Skin epidermis (tissue), 12 donors: Measurements from ENCODE around the gene ZFAND3.
A peak's percentile ranks its signal among the peaks of the same experiment; 100 is the strongest.

Experiments used
- H3K27ac ChIP-seq, 21 experiments: fragments of 200-600 bp; sonication (generic) in 11 of 21; one replicate each; pipeline ENCODE4 v1.5.0; 2020; ENCODE audit warnings: mild to moderate bottlenecking in 3 of 21, inconsistent platforms in 2 of 21, moderate library complexity in 2 of 21
- H3K4me3 ChIP-seq, 7 experiments: fragments of 200-600 bp; sonication (generic) in 2 of 7; one replicate each; pipeline ENCODE4 v1.5.0; 2020; ENCODE audit warnings: inconsistent platforms in 2 of 7, mild to moderate bottlenecking in 2 of 7, moderate library complexity in 1 of 7

Gene ZFAND3

DNA sequence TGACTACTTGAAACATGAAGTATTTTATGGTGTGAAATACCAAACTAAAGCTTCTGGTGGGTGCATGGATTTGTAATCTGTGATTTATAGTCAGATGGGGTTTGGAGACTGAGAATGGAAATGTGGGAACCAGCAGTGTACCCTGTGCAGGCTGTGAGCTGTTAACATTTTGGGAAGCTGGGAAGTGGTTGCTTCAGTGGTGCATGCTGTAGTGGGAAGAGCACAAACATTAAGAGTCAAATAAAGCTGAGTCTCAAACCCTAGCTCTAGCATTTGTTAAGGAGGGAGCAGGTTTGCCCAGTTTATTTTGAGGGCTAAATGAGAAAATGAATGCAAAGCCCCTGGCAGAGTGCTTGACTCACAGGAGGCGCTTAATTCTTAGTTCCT is 235.7 kb downstream of the ZFAND3 start:
- no peak overlapping the region for H3K4me3 ChIP-seq
- H3K27ac ChIP-seq, result no peak overlapping the region

DNA sequence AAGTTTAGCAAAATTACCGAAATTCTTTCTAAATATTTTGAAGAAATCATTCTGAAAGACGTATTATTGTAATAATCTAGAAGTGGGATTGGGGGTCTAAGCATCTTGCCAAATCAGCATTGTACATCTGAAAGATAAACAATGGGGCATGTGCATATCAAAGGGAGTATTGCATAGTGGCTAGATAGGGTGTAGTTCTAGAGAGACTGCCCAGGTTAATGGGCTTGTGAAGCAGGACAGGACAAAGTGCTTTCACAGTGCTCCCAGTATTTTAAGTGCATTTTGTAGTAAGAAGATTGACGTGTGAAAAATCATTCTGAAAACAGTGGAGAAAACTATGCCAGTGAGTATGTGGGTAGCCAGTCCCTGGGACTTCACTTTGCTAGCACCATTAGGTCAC is 236.8 kb downstream of the ZFAND3 start:
- Histone ChIP-seq H3K27ac (no peak overlapping the region), H3K4me3 (no peak overlapping the region)

DNA sequence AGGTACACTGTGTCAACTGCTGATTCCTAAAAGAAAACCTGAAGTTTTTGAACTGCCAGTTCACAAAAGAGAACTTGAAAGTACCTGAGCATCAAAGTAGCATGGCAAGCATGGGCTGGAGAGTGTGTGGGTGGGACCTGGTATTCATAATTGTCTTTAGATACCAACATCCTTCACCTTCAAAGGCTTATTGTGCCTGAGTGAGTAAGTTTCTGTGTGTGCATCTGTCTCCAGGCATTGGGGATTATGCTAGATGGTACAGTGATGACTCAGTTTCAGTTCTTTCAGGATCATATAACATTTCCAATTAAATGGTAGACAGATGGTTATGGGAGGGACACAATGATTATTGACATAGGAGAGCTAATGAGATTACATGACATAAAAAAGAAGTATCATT is 238.5 kb downstream of the ZFAND3 start:
- Histone ChIP-seq H3K4me3 (no peak overlapping the region), H3K27ac (no peak overlapping the region)

- Histone ChIP-seq H3K27ac (no peak overlapping the region), H3K4me3 (no peak overlapping the region)
These were observed 242.5 kb downstream of the ZFAND3 start for GRCh38 chr6:38062066-38062465.

GRCh38 chr6:38063973-38064372 is 244.4 kb downstream of the ZFAND3 start:
- Histone ChIP-seq H3K4me3 (no peak overlapping the region), H3K27ac (no peak overlapping the region)

DNA sequence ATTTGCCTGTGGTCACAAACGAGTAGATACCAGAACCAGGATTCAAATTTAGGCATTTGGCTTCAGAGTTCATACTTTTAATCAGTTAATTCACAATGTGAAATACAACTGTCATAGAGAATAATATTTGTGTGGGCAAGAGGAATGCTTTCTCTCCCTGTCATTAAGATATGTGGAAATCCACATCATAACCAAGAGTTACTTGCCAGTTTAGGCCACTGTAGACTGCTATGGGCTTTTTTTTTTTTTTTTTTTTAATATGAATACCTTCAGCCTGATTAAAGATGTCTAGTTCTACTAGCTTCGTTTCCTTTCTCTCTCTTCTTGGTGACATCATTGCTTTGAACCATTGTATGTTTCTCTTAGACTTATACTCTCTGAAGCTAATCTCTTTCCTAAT is 244.9 kb downstream of the ZFAND3 start:
- no peak overlapping the region for H3K4me3 ChIP-seq
- no peak overlapping the region for H3K27ac ChIP-seq

DNA sequence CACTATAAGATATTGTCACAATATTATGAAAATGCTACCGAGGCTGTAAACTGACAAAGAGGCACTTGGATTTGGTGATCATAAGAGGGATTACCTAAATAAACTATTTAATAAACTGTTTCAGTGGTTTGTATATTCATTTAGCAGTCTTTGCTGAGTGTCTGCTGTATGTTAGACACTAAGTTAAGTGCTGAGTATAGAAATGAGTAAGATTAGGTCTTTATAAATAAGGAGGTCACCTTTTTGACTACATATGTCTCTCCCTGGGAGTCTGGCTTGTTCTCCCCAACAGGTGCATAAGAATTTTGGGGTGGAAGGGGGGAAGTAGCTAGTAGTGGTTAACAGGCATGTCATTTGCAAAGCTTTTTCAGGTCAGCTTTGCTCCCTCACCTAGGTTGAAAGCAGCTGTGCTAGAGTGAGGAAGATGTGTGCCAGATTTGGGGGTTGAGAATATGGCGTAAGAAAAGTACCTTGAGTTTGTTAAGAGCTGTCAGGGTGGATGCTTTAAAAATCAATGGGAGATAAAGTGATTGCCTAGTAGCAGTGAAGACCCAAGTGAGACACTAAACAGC is 246.3 kb downstream of the ZFAND3 start:
- no peak overlapping the region for H3K4me3 ChIP-seq
- no peak overlapping the region for H3K27ac ChIP-seq

- no peak overlapping the region for H3K4me3 ChIP-seq
- no peak overlapping the region for H3K27ac ChIP-seq
These were observed 247.9 kb downstream of the ZFAND3 start for GRCh38 chr6:38067263-38067980.

DNA sequence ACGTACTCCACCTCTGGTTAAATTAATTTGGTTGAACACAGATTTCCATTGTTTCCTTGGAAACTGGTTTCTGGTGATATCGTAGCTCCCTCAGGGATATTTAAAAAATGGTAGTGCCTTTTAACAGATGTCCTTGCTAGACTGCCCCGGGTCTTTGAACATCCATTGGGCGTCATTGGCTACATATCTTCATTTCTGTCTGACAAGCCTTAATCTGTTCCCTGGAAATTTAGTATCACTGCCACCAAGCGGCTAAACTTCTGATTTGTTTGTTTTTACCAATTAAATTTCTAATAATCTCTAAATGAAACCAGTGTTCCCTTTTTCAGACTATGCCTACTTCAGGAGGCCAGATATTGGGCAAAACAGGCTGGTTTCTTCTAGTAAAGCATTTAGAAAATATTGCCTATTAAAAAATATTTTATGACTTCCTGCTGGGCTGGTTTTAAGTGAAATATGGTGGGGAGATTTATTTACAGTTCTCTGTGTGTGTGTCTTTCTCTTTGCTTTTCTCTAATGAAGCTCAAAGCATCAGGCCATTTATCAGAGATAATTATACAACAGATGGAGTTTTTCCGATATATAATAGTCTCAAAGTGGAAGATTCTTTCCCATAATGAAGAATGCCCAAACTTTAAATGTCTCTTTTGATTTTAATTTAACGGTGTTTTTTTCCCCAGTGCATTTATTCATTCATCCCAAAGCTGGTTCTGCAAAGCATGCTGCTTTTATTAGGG is 249.5 kb downstream of the ZFAND3 start:
- no peak overlapping the region for H3K4me3 ChIP-seq
- H3K27ac ChIP-seq, result peak overlapping the region in 1 of 21 experiments; percentile 32

DNA sequence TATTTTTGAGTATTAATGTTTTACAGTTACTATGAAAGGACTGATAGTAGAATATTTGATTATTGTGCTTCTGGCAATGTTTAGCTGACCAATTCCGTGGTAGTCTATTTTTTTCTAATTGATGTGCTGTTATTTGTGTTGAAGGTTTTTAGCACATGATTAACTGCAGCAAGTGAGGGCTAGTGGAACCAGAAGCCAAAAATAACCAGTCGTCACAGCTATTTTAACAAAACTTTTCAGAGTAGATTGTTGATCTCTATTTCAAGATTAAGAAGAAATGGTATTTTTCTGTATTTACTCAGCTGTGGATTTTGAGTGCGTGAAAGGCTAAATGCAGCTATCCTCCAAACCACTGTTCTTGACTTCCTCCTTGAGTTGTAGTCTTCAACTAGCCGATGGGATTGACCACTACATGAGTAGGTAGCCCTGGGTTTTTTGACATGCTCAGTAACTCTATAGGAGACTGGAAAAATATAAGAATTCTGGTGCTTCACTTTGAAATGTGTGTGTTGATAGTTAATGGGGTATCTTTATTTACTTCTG is 258.0 kb downstream of the ZFAND3 start:
- H3K4me3 ChIP-seq, result no peak overlapping the region

GRCh38 chr6:38078671-38079070 is 259.1 kb downstream of the ZFAND3 start:
- H3K4me3 ChIP-seq, result no peak overlapping the region
- H3K27ac ChIP-seq, result no peak overlapping the region

More for the DNA sequence above, 258.0 kb downstream of the ZFAND3 start:
- no peak overlapping the region for H3K27ac ChIP-seq

DNA sequence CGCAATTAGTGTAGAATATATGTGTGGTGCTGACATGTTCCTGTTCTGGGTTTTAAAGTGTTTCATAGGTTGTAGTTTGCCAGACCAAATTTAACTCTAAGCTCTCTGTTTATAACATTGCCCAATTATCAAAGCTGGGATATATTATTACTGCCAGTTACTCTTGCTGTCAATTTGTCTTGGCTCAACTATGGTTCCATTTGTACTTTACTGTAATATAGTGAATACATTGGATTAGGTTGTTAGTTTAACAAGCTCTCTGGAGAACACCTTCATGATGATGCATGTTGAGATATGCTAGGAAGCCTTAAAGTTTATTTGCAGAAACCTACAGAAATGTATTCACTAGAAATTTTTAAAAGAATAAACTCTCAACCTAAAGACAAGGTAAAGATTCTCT is 259.6 kb downstream of the ZFAND3 start:
- H3K27ac ChIP-seq, result no peak overlapping the region
- H3K4me3 ChIP-seq, result no peak overlapping the region

- Histone ChIP-seq H3K27ac (no peak overlapping the region), H3K4me3 (no peak overlapping the region)
These were observed 260.0 kb downstream of the ZFAND3 start for GRCh38 chr6:38079537-38079936.

GRCh38 chr6:38080360-38080759 is 260.8 kb downstream of the ZFAND3 start:
- Histone ChIP-seq H3K27ac (no peak overlapping the region), H3K4me3 (no peak overlapping the region)

GRCh38 chr6:38080889-38081288 is 261.4 kb downstream of the ZFAND3 start:
- Histone ChIP-seq H3K27ac (no peak overlapping the region), H3K4me3 (no peak overlapping the region)

GRCh38 chr6:38085031-38085430 is 265.5 kb downstream of the ZFAND3 start:
- Histone ChIP-seq H3K4me3 (no peak overlapping the region), H3K27ac (no peak overlapping the region)

- no peak overlapping the region for H3K27ac ChIP-seq
- H3K4me3 ChIP-seq, result no peak overlapping the region
These were observed 266.8 kb downstream of the ZFAND3 start for GRCh38 chr6:38086346-38086745.

DNA sequence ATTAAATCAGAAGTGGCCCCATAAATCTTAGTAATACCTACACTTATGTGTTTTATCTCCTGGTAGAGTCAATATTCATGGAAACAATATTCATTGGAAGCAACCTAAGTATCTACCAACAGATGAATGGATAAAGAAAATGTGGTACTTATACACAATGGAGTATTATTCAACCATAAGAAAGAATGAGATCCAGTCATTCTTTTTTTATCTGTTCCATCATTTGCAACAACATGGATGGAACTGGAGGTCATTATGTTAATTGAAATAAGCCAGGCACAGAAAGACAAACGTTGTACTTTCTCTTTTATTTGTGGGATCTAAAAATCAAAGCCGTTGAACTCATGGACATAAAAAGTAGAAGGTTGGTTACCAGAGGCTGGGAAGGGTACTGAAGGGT is 268.5 kb downstream of the ZFAND3 start:
- no peak overlapping the region for H3K4me3 ChIP-seq
- no peak overlapping the region for H3K27ac ChIP-seq

DNA sequence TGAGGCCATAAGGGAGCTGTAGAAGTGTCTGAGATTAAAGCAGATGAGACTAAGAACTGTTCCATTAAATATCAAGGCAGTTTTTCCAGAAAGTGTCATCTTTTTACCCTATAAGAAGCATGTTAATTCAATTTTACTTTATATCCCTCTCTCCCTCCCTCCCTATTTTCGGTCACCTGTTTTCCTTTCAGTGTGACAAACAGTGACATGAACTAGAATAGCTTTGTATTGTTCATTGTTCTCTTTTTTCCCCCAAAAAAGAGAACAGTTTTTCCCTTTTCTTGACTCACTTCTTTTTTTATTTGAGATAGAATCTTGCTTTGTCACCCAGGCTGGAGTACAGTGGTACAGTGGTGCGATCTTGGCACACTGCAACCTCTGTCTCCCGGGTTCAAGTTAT is 269.3 kb downstream of the ZFAND3 start:
- no peak overlapping the region for H3K27ac ChIP-seq
- no peak overlapping the region for H3K4me3 ChIP-seq

DNA sequence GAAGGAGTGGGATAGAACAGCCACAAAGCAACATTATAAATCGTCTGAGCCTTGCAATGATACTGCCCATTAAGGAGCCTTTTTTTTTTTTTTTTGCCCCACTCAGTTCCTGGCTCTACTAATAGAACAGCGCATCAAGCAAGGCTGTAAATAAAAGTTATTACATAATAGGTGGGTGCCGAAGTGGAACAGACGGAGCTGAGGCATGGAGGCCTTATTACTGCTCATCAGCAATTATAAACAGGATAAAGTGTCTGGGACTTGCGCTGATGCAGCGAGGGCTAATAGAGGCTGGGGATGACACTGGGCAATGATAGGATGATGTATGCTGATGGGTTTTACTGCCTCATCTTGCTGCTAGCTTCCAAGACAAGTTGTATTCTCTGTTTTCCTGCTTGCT is 272.1 kb downstream of the ZFAND3 start:
- Histone ChIP-seq H3K27ac (no peak overlapping the region), H3K4me3 (no peak overlapping the region)

DNA sequence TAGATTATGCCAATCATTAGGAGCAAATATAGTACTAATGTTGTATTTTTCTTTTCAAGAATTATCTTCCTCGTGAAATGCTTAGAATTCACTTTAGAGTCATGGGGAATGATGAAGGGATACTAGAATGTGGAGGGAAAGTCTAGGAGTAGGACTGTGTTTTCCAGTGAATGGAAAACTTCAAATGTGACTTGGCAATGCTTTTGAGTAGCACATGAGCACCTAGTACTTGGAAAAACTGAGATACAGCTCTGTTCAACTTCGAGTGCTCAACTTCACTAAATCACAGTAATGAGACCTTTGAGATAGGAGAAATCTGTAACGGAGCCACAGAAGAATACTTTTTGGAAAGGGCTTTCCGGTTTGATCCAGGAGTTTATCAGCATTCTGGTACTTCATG is 272.9 kb downstream of the ZFAND3 start:
- H3K27ac ChIP-seq, result no peak overlapping the region

More for the DNA sequence above, 272.9 kb downstream of the ZFAND3 start:
- no peak overlapping the region for H3K4me3 ChIP-seq
